ENCODE results near the gene KLHDC3. TPM values are rescaled to one million over a fixed set of nuclear protein-coding genes. Genes with fewer than 3 reads are reported as not detected.

Gene KLHDC3, protein sequence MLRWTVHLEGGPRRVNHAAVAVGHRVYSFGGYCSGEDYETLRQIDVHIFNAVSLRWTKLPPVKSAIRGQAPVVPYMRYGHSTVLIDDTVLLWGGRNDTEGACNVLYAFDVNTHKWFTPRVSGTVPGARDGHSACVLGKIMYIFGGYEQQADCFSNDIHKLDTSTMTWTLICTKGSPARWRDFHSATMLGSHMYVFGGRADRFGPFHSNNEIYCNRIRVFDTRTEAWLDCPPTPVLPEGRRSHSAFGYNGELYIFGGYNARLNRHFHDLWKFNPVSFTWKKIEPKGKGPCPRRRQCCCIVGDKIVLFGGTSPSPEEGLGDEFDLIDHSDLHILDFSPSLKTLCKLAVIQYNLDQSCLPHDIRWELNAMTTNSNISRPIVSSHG
- 10 to 100 TPM; 62.4 to 73.9 TPM for total RNA-seq

DNA sequence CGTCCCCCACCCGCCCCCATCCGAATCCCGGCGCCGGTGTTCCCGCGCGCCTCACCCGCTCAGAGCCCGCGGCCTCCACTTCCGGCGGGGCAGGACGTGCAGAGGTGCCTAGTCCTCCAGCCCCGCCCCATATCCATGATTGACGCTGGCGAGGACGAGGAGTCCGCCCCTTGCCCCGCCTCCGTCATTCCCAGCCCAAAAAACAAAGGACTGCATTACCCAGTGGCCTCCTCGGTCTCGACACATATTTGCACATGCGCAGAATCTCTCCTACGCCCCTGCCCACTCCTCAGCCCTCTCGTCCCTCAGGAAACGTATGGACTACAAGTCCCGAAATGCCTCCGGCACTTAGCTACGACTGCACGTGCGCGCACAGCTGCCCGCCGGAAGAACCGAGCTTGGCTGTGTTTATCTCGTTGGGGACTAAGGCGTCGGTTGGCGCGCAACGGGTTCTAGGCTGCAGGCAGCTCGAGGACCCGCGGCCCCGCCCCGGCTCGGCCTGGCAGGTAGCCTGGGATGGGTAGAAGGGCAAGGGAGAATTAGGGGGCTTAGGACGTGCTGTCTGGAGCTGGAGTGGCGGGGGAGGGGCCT is at the start of gene KLHDC3, which contains the start of gene MEA1:
Gene KLHDC3 (plus strand): TSS at position 407 of the 591 bp plus-strand sequence. CDS start 2,944 bp downstream, outside the sequence.
Gene MEA1 (minus strand): TSS at position 104 of the 591 bp plus-strand sequence. CDS start 133 bp downstream, outside the sequence.
- Histone ChIP-seq H3K36me3 (no peaks in the 10 kb centered on the region), H3K9me3 (no peaks in the 10 kb centered on the region), H3K4me1 (peaks cover 14% of the 10 kb centered on the region), H3K27ac (peak within 1 kb of the TSS; percentile 60), H3K4me3 (peak within 1 kb of the TSS; percentile 67), H3K27me3 (no peaks in the 10 kb centered on the region), H3K9ac (ENCODE audit: low read depth in 2 of 2, low read length in 2 of 2) (peak within 1 kb of the TSS; percentile 80 to 82)
- peak; percentile 100 for DNase-seq
- intact Hi-C loops (cut with DNase I) = no loop called here
- TF ChIP-seq, protein P1, sequence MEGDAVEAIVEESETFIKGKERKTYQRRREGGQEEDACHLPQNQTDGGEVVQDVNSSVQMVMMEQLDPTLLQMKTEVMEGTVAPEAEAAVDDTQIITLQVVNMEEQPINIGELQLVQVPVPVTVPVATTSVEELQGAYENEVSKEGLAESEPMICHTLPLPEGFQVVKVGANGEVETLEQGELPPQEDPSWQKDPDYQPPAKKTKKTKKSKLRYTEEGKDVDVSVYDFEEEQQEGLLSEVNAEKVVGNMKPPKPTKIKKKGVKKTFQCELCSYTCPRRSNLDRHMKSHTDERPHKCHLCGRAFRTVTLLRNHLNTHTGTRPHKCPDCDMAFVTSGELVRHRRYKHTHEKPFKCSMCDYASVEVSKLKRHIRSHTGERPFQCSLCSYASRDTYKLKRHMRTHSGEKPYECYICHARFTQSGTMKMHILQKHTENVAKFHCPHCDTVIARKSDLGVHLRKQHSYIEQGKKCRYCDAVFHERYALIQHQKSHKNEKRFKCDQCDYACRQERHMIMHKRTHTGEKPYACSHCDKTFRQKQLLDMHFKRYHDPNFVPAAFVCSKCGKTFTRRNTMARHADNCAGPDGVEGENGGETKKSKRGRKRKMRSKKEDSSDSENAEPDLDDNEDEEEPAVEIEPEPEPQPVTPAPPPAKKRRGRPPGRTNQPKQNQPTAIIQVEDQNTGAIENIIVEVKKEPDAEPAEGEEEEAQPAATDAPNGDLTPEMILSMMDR (IDR thresholded peaks at IDR 0.05) = no peak

DNA sequence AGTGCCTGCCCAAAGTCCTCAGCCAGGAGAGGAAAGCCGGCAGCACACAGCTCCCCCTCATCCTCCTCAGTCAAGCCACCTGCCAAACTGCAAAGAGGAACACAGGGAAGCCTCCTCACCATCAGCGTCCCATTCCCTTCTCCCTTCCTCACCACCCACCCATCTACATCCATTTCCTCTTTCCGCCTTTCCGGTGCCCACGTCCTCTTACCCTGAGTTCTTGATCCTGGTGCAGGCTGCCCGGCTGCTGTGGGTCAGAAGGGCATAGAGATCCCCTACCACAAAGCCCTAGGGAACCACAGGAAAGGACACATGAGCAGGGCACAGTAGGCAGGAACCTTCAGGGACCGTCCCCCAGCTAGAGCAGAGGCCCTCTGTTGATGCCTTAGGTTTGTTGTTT is 47.5 kb upstream of the KLHDC3 start:
- H3K27me3 ChIP-seq = no peaks in the 10 kb centered on the region
- H3K4me3 ChIP-seq = no peak overlapping the region
- no peak overlapping the region for H3K27ac ChIP-seq
- intact Hi-C loops (cut with DNase I) = no loop called here
- no peaks in the 10 kb centered on the region for H3K9me3 ChIP-seq
- no peaks in the 10 kb centered on the region for H3K36me3 ChIP-seq
- no peak overlapping the region for H3K9ac ChIP-seq (ENCODE audit: low read depth in 2 of 2, low read length in 2 of 2)
- DNase-seq = no peak
- H3K4me1 ChIP-seq = no peaks in the 10 kb centered on the region
- TF ChIP-seq, protein P1 (IDR thresholded peaks at IDR 0.05) = no peak

DNA sequence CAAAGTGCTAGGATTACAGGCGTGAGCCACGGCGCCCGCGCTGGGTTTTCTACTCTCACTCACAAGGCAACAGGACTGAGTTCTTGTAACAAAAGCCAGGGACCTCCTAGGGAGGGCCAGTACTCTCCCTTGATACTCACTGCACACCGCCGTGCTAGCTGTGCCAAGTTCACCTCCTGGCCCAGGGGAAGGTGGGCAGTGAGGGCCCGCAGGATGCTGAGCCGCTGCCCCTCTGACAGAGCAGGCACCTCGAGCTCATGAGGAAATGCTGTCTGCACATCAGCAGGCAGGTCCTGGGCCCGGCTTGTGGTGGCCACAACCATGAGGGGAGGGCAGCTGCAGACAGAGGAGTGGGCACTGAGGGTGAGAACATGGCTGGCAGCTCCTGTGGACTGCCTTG is 46.8 kb upstream of the KLHDC3 start:
- Histone ChIP-seq H3K27ac (no peak overlapping the region), H3K4me1 (no peaks in the 10 kb centered on the region), H3K36me3 (no peaks in the 10 kb centered on the region), H3K4me3 (no peak overlapping the region), H3K27me3 (no peaks in the 10 kb centered on the region), H3K9ac (ENCODE audit: low read depth in 2 of 2, low read length in 2 of 2) (no peak overlapping the region), H3K9me3 (no peaks in the 10 kb centered on the region)
- TF ChIP-seq, protein P1 (IDR thresholded peaks at IDR 0.05) = no peak
- DNase-seq = no peak
- intact Hi-C loops (cut with DNase I) = no loop called here

DNA sequence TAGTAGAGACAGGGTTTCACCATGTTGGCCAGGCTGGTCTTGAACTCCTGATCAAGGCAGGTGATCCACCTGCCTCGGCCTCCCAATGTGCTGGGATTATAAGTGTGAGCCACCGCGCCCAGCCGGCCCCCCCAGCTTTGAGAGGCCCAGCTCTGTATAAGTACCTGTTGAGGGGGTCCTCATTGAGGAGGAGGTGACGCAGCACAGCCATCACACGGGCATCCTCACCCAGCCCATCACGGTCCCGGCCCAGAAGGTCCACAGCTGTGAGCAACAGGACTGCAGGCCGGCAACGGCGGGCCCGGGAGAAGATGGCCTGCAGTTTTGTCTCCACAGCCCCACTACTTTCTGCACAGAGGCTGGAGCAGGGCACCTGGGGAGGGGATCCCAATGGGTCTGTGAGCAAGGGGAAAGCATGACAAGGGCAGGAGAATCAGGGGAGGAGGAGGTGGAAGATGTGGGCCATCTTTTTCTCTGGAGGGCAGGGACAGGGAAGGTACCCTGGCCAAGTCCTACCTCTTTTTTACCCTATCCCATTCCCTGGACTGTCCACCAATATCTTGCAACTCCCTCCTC is 45.8 kb upstream of the KLHDC3 start:
- Histone ChIP-seq H3K27me3 (no peaks in the 10 kb centered on the region), H3K4me3 (no peak overlapping the region), H3K9me3 (no peaks in the 10 kb centered on the region), H3K27ac (no peak overlapping the region), H3K4me1 (no peaks in the 10 kb centered on the region), H3K36me3 (no peaks in the 10 kb centered on the region), H3K9ac (ENCODE audit: low read depth in 2 of 2, low read length in 2 of 2) (no peak overlapping the region)
- TF ChIP-seq, protein P1 (IDR thresholded peaks at IDR 0.05) = no peak
- intact Hi-C loops (cut with DNase I) = no loop called here
- no peak for DNase-seq

DNA sequence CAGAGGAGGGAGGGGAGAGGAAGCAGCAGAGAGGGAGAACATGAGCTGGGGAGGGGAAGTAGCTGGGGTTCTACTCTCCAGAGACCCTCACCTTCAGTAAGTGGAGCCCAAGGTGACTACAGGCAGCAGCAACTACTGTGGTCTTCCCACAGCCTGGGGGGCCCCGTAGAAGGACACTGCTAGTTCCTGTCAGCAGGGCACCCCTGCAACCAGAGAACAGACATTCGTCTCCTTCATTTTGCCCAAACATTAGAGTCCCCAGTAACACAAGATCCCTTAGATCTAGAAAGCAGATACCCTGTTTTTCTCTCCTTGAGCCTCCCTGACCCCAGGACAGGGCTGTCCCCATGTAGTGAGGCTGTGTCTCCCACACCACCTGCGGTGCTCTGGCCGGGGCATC is 45.3 kb upstream of the KLHDC3 start:
- DNase-seq = no peak
- intact Hi-C loops (cut with DNase I) = no loop called here
- H3K36me3 ChIP-seq = no peaks in the 10 kb centered on the region

More for the DNA sequence above, 45.3 kb upstream of the KLHDC3 start:
- Histone ChIP-seq H3K9ac (ENCODE audit: low read depth in 2 of 2, low read length in 2 of 2) (peak overlapping the region in 1 of 2 donors; percentile 12), H3K9me3 (no peaks in the 10 kb centered on the region), H3K27ac (no peak overlapping the region), H3K4me1 (no peaks in the 10 kb centered on the region), H3K4me3 (no peak overlapping the region), H3K27me3 (no peaks in the 10 kb centered on the region)
- TF ChIP-seq, protein P1 (IDR thresholded peaks at IDR 0.05) = no peak

Data from colonic mucosa (tissue), 4 donors.